OCI-LY7 (cell line): ENCODE results near the gene MICALL2.

Source experiments
- EZH2phosphoT487 ChIP-seq: fragments of 200-600 bp; sonication (generic); IDR thresholded peaks from 2 replicates; pipeline ENCODE4 v1.6.1; 2018; ENCODE audit warnings: low read depth, borderline replicate concordance, mild to moderate bottlenecking, mixed run types, antibody characterized with exemption, low read length, moderate library complexity, mixed read lengths
- TF ChIP-seq, protein P1 (sequence below): fragments of 200-600 bp; sonication (generic); conservative IDR thresholded peaks from 2 replicates; pipeline ENCODE4 v1.5.1; 2014; ENCODE audit warnings: mild to moderate bottlenecking, antibody characterized with exemption, low read length, moderate library complexity, mixed read lengths

DNA sequence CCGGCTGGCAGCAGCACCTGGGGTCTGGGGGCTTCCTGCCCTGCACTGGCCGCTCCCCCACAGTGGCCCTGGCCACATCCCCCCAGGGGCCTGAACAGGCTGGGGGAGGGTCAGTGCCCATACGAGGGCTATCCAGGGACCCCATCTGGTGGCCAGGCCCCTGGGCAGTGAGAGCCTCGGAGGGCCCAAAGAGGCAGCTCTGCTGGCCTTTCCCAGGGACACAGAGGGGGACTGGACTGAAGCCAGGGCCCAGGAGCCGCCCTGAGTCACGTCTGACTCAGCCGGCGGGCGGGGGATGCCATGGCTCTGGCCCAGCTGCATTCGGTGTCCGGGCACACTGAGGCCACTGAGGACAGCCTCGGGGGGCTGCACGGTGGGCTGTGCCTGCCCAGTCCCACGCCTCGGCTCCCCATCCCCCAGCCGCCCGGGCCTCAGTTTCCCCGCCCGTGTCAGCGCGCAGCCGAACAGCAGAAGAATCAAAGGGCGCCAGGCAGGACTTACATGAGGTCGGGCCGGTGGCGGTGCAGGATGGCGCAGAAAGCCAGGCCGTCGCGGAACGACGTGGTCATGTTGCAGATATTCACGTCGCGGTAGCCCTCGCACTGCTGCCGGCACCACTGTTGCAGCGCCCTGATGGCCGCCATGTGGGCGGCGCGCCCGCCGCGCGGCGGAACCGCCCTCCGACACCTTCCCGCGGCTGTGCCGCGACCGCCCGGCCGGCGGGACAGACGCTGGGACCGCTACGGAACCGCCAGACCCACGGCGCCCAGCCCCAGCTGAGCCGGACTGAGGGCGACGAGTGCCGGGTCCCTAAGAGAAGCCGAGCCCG lies at the start of gene MICALL2:
- TF ChIP-seq, protein P1, sequence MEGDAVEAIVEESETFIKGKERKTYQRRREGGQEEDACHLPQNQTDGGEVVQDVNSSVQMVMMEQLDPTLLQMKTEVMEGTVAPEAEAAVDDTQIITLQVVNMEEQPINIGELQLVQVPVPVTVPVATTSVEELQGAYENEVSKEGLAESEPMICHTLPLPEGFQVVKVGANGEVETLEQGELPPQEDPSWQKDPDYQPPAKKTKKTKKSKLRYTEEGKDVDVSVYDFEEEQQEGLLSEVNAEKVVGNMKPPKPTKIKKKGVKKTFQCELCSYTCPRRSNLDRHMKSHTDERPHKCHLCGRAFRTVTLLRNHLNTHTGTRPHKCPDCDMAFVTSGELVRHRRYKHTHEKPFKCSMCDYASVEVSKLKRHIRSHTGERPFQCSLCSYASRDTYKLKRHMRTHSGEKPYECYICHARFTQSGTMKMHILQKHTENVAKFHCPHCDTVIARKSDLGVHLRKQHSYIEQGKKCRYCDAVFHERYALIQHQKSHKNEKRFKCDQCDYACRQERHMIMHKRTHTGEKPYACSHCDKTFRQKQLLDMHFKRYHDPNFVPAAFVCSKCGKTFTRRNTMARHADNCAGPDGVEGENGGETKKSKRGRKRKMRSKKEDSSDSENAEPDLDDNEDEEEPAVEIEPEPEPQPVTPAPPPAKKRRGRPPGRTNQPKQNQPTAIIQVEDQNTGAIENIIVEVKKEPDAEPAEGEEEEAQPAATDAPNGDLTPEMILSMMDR: no peak
- no peak for TF ChIP-seq EZH2phosphoT487
